Esophagus squamous epithelium (tissue), 4 donors: Measurements from ENCODE around the gene RASEF.

Source experiments
- CTCF ChIP-seq, 6 experiments: fragments of 450-650 bp in 4 of 6; fragments of 200-600 bp in 2 of 6; sonication (generic) in 2 of 6; IDR thresholded peaks; one replicate each; pipeline ENCODE4 v1.5.1; 2016 to 2019; ENCODE audit warnings: antibody characterized with exemption in 6 of 6, mild to moderate bottlenecking in 4 of 6, moderate library complexity in 4 of 6
- POLR2A ChIP-seq, 4 donors: fragments of 450-650 bp; IDR thresholded peaks; one replicate each; pipeline ENCODE4 v1.6.1; 2017; ENCODE audit warnings: antibody characterized with exemption in 4 of 4, mild to moderate bottlenecking in 4 of 4, moderate library complexity in 3 of 4

- TF ChIP-seq CTCF (IDR thresholded peaks at IDR 0.05) (no peak), POLR2A (IDR thresholded peaks at IDR 0.05) (no peak)
These were observed 34.7 kb upstream of the RASEF start for GRCh38 chr9:83097633-83098032.
